ENCODE data around the gene KAZN. TPM values are rescaled to one million over a fixed set of nuclear protein-coding genes. Genes with fewer than 3 reads are reported as not detected.

KAZN gene
- polyA plus RNA-seq, 1 donor (not counting 4 experiments of a cell fraction or from before 2014, with no cell fraction given) = 5.9 TPM

GRCh38 chr1:14567903-14568302 lies 30.6 kb upstream of the KAZN start:
- Histone ChIP-seq H3K27ac (ENCODE audit: control insufficient read depth, insufficient read depth, low read length) (no peak overlapping the region), H3K9me1 (ENCODE audit: control insufficient read depth, extremely low read depth, insufficient read depth, low read length) (no peaks in the 10 kb centered on the region), H3K27me3 (ENCODE audit: control insufficient read depth, extremely low read depth, insufficient read depth, low read length) (no peaks in the 10 kb centered on the region), H3K9me3 (ENCODE audit: control insufficient read depth, low read depth, low read length) (no peaks in the 10 kb centered on the region), H3K36me3 (ENCODE audit: control insufficient read depth in 2 of 2, extremely low read depth in 1 of 2, insufficient read depth in 2 of 2, low read length in 2 of 2) (no peaks in the 10 kb centered on the region), H2AFZ (ENCODE audit: control insufficient read depth, low read length) (no peak overlapping the region), H3K4me1 (ENCODE audit: control insufficient read depth, extremely low read depth, insufficient read depth, low read length) (no peaks in the 10 kb centered on the region), H3K79me2 (ENCODE audit: control insufficient read depth, insufficient read depth, low read length) (no peaks in the 10 kb centered on the region), H3K9ac (ENCODE audit: control insufficient read depth, extremely low read depth, insufficient read depth, low read length) (no peak overlapping the region), H3K4me2 (ENCODE audit: control insufficient read depth, extremely low read depth, insufficient read depth, low read depth, low read length) (no peak overlapping the region), H4K20me1 (ENCODE audit: control insufficient read depth, extremely low read depth, insufficient read depth, low read length) (no peaks in the 10 kb centered on the region), H3K4me3 (ENCODE audit: control insufficient read depth in 2 of 3, extremely low read depth in 1 of 3, insufficient read depth in 2 of 3, low read depth in 1 of 3, low read length in 3 of 3) (no peak overlapping the region)
- dilution Hi-C loops (cut with MboI; ENCODE audit: extremely low pct_ligation_motif_present, low sequenced_read_pairs) = no loop called here
- TF ChIP-seq, protein P1, sequence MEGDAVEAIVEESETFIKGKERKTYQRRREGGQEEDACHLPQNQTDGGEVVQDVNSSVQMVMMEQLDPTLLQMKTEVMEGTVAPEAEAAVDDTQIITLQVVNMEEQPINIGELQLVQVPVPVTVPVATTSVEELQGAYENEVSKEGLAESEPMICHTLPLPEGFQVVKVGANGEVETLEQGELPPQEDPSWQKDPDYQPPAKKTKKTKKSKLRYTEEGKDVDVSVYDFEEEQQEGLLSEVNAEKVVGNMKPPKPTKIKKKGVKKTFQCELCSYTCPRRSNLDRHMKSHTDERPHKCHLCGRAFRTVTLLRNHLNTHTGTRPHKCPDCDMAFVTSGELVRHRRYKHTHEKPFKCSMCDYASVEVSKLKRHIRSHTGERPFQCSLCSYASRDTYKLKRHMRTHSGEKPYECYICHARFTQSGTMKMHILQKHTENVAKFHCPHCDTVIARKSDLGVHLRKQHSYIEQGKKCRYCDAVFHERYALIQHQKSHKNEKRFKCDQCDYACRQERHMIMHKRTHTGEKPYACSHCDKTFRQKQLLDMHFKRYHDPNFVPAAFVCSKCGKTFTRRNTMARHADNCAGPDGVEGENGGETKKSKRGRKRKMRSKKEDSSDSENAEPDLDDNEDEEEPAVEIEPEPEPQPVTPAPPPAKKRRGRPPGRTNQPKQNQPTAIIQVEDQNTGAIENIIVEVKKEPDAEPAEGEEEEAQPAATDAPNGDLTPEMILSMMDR (optimal IDR thresholded peaks at IDR 0.05 in 1 of 3, IDR thresholded peaks at IDR 0.05 in 1 of 3, conservative IDR thresholded peaks at IDR 0.05 in 1 of 3; ENCODE audit: extremely low read depth in 1 of 3, insufficient read depth in 2 of 3, low read length in 3 of 3) = no peak
- TF ChIP-seq EZH2 (IDR thresholded peaks at IDR 0.05; ENCODE audit: low read length) = no peak
- FAIRE-seq = no peak
- no peak for DNase-seq (ENCODE audit: low read depth, low spot score)

GRCh38 chr1:14568716-14569355 lies 29.6 kb upstream of the KAZN start:
- no peaks in the 10 kb centered on the region for H3K9me1 ChIP-seq (ENCODE audit: control insufficient read depth, extremely low read depth, insufficient read depth, low read length)
- H3K79me2 ChIP-seq (ENCODE audit: control insufficient read depth, insufficient read depth, low read length) = no peaks in the 10 kb centered on the region
- H3K27ac ChIP-seq (ENCODE audit: control insufficient read depth, insufficient read depth, low read length) = no peak overlapping the region
- H3K36me3 ChIP-seq (ENCODE audit: control insufficient read depth in 2 of 2, extremely low read depth in 1 of 2, insufficient read depth in 2 of 2, low read length in 2 of 2) = no peaks in the 10 kb centered on the region
- no peak overlapping the region for H2AFZ ChIP-seq (ENCODE audit: control insufficient read depth, low read length)
- FAIRE-seq (no peak), DNase-seq (ENCODE audit: low read depth, low spot score) (no peak)
- H3K4me1 ChIP-seq (ENCODE audit: control insufficient read depth, extremely low read depth, insufficient read depth, low read length) = no peaks in the 10 kb centered on the region
- no peaks in the 10 kb centered on the region for H4K20me1 ChIP-seq (ENCODE audit: control insufficient read depth, extremely low read depth, insufficient read depth, low read length)
- dilution Hi-C loops (cut with MboI; ENCODE audit: extremely low pct_ligation_motif_present, low sequenced_read_pairs) = no loop called here
- no peaks in the 10 kb centered on the region for H3K27me3 ChIP-seq (ENCODE audit: control insufficient read depth, extremely low read depth, insufficient read depth, low read length)
- TF ChIP-seq EZH2 (IDR thresholded peaks at IDR 0.05; ENCODE audit: low read length) = no peak
- TF ChIP-seq, protein P1 (optimal IDR thresholded peaks at IDR 0.05 in 1 of 3, IDR thresholded peaks at IDR 0.05 in 1 of 3, conservative IDR thresholded peaks at IDR 0.05 in 1 of 3; ENCODE audit: extremely low read depth in 1 of 3, insufficient read depth in 2 of 3, low read length in 3 of 3) = no peak
- H3K4me2 ChIP-seq (ENCODE audit: control insufficient read depth, extremely low read depth, insufficient read depth, low read depth, low read length) = no peak overlapping the region
- no peaks in the 10 kb centered on the region for H3K9me3 ChIP-seq (ENCODE audit: control insufficient read depth, low read depth, low read length)
- no peak overlapping the region for H3K9ac ChIP-seq (ENCODE audit: control insufficient read depth, extremely low read depth, insufficient read depth, low read length)
- H3K4me3 ChIP-seq (ENCODE audit: control insufficient read depth in 2 of 3, extremely low read depth in 1 of 3, insufficient read depth in 2 of 3, low read depth in 1 of 3, low read length in 3 of 3) = no peak overlapping the region
